T47D (cell line): ENCODE data around the gene ACSS1.

ENCODE experiments used
- DNase-seq, 2 experiments: peaks; one replicate each; pipeline versions ENCODE4 v3.0.0 to v3.0.0-alpha.2; 2011 to 2012; ENCODE audit warnings: low read depth in 1 of 2, low spot score in 1 of 2
- JUND ChIP-seq: IDR thresholded peaks from 2 replicates; pipeline ENCODE4 v1.6.1; 2012; ENCODE audit warnings: low read depth
- in situ Hi-C: cut with HindIII; loops from 2 replicates; pipeline ENCODE4 v1.10.0; 2016; ENCODE audit warnings: low sequenced_read_pairs, low pct_unique_long_range_greater_than_20kb

Gene ACSS1

GRCh38 chr20:25061821-25062530 is 4.0 kb upstream of the ACSS1 start:
- DNase-seq, result no peak
- in situ Hi-C loops, result no loop called here
- no peak for TF ChIP-seq JUND

GRCh38 chr20:25061103-25061799 is 3.3 kb upstream of the ACSS1 start:
- TF ChIP-seq JUND, result no peak
- in situ Hi-C loops, result no loop called here
- no peak for DNase-seq

- in situ Hi-C loops, result no loop called here
- TF ChIP-seq JUND, result no peak
- no peak for DNase-seq
Observed at GRCh38 chr20:25059866-25060465, 2.0 kb upstream of the ACSS1 start.

GRCh38 chr20:25058847-25059810 is 1.2 kb upstream of the ACSS1 start:
- no peak for TF ChIP-seq JUND
- DNase-seq, result peak in 1 of 2 experiments; percentile 37
- in situ Hi-C loops, result no loop called here

- peak; percentile 80 to 85 for DNase-seq
- no peak for TF ChIP-seq JUND
- in situ Hi-C loops, result no loop called here
Observed at GRCh38 chr20:25057234-25058050, 497 bp downstream of the ACSS1 start.

GRCh38 chr20:25056690-25057233 is 1.2 kb downstream of the ACSS1 start:
- no peak for DNase-seq
- in situ Hi-C loops, result no loop called here
- TF ChIP-seq JUND, result no peak

GRCh38 chr20:25055711-25056495 is 2.0 kb downstream of the ACSS1 start:
- no peak for DNase-seq
- in situ Hi-C loops, result no loop called here
- no peak for TF ChIP-seq JUND

GRCh38 chr20:25054995-25055629 is 2.8 kb downstream of the ACSS1 start:
- TF ChIP-seq JUND, result no peak
- in situ Hi-C loops, result no loop called here
- DNase-seq, result no peak

- in situ Hi-C loops, result no loop called here
- TF ChIP-seq JUND, result no peak
- no peak for DNase-seq
Observed at GRCh38 chr20:25054096-25054820, 3.7 kb downstream of the ACSS1 start.
